GM20000 (cell line): Measurements from ENCODE around the gene EPHA8.

Source experiments
- DNase-seq: peaks from one replicate; pipeline ENCODE4 v3.0.0; 2012; ENCODE audit warnings: low spot score
- CTCF ChIP-seq: IDR thresholded peaks from 2 replicates; pipeline ENCODE4 v1.5.1; 2012; ENCODE audit warnings: mild to moderate bottlenecking, control low read depth; ENCODE audit errors: extremely low read depth, missing control alignments

EPHA8 gene

GRCh38 chr1:22524481-22524880, 38.8 kb upstream of the EPHA8 start:
- TF ChIP-seq CTCF = no peak
- no peak for DNase-seq

GRCh38 chr1:22525211-22525610, 38.1 kb upstream of the EPHA8 start:
- no peak for TF ChIP-seq CTCF
- no peak for DNase-seq

- DNase-seq = no peak
- TF ChIP-seq CTCF = no peak
Observed at GRCh38 chr1:22525646-22526045, 37.6 kb upstream of the EPHA8 start.

- TF ChIP-seq CTCF = no peak
- no peak for DNase-seq
Observed at GRCh38 chr1:22526098-22526497, 37.2 kb upstream of the EPHA8 start.

- DNase-seq = no peak
- no peak for TF ChIP-seq CTCF
Observed at GRCh38 chr1:22526677-22527076, 36.6 kb upstream of the EPHA8 start.

GRCh38 chr1:22527122-22527521, 36.2 kb upstream of the EPHA8 start:
- TF ChIP-seq CTCF = no peak
- DNase-seq = no peak

- TF ChIP-seq CTCF = no peak
- DNase-seq = no peak
Observed at GRCh38 chr1:22527555-22528296, 35.6 kb upstream of the EPHA8 start.
